HG03175 (cell line): ENCODE results near the gene CHPT1.
"Not testable (repeated sequence)": the region's sequence is repeated elsewhere in the genome, so short reads cannot be mapped to it uniquely, and the experiment has no call there.

Source experiments
- ATAC-seq: cut with Tn5 transposase; IDR thresholded peaks from one replicate; pipeline ENCODE4 v1.9.1; 2021; ENCODE audit warnings: mild to moderate bottlenecking, moderate library complexity; ENCODE audit not compliant: unreplicated experiment

The CHPT1 gene

DNA sequence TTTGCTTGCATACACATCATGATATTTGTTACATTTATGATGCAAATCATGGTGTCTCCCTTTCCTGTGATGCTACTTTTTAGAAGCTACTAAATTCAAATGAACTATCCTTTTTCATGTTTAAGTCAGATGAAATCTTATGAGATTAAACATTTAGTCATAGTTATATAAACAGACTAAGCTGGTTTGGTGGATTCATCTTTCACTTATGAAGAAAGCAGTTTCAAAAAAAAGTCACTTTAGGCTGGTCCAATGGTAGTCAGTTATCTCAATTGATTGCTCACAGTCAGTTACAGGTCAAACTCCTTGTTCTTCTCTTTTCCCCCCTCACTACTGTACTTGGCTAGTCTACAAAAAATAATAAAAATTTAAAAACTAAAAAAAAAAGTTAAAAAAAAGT, 22.1 kb downstream of the CHPT1 start:
- ATAC-seq, result no peak

- ATAC-seq, result no peak
Observed at GRCh38 chr12:101720118-101720517, 22.7 kb downstream of the CHPT1 start.

- no peak for ATAC-seq
Observed at GRCh38 chr12:101722392-101722791, 25.0 kb downstream of the CHPT1 start.

- no peak for ATAC-seq
Observed at GRCh38 chr12:101727098-101727497, 29.7 kb downstream of the CHPT1 start.

DNA sequence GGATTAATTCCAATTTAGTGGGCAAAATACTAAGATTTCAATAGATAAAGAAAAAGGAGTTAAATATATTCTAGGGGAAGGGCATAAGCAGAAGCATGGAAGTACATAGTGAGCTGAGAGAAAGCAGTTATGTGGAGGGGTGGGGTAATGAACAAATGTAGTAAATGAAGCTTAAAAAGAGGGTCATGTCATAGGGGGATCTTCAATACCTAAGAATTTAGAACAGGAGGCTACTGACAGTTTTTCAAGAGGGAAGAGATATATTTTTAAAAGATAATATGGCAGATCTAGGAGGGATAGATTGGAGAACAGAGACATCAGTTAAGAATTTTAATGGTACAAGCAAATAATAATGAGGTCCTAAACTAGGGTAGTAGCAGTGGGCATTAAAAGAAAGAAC, 32.4 kb downstream of the CHPT1 start:
- no peak for ATAC-seq

- ATAC-seq, result no peak
Observed at GRCh38 chr12:101732318-101732717, 34.9 kb downstream of the CHPT1 start.

DNA sequence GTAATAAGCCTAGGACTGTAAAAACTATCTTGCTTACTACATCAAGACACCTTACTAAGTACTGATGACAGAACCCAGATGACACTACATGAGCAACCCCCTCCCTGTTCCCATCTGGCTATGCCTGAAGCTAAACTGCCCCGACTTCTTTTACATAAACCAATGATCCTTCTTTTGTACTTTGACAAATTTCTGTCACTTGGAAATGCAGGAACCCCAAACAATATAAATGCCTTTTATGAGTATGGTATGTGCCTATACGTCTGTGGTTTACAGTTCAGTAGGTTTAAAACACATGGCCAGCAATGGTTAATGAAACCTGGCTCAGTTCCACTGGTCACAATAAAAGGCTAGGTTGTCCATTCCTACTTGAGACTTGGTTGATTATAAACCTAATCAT, 35.7 kb downstream of the CHPT1 start:
- no peak for ATAC-seq

DNA sequence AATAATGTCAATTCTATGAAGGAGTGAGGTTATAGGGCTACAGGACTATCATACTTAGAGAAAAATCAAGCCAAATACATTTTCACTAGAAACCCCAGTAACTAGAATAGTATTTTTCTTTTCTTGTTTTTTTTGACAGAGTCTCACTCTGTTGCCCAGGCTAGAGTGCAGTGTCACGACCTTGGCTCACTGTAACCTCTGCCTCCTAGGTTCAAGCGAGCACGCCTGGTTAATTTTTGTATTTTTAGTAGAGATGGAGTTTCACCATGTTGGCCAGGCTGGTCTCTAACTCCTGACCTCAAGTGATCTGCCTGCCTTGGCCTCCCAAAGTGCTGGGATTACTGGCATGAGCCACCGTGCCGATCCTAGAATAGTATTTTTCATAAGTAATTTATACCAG, 37.0 kb downstream of the CHPT1 start:
- ATAC-seq, result not testable (repeated sequence)

DNA sequence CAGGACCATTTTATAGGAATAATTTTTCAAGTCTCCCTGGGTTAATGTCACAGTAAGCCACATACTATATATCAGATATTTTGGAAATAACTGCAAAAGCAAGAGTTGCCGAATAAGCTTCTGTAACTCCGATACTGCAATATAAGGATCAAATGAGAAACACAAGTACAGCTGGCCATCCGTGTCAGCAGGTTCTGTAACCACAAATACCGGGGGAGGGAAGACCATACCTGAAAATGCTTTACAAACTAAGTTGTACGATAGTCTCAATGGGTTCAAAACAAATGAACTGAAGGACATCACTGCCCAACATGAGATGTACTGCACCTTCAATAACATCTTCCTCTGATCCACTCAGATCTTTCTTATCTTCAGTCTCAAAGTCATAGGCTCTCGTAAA, 40.0 kb downstream of the CHPT1 start:
- no peak for ATAC-seq

DNA sequence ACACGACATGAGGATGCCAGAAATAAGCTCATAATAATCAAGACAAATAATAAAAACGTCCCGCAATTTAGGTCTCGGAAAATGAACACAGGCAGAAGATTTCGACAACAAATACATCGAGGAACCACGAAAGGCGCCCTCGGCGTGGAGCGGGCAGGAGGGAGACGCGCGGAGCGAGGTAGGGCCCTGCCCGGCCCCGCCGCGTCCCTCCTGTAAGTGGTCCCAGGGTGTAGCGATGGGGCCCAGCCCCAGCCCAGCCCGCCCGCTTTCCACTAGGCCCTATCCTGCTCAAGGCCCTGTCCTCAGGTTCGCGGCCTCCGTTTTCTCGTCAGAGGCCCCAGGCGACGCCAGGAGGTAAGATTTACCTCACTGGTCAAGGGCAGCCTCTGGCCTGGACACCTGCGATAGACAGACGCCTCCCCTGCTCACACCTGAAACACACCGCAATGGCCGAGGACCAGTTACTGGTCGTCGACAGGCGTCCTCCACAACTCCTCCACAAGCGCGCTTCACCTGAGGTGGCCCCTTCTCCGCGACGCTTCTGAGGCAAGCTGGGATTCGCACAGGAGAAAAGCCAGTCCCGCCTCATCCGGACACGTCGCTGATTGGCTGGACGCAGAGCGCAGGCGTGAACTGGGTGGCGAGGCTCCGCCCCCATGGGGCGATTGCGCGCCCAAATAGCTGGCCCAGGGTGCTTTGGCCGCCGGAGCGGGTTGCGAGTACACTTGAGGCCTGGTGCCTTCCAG, 41.7 kb downstream of the CHPT1 start, which contains the start of gene SYCP3:
SYCP3 (minus strand) TSS at position 543 of the 746 bp plus-strand sequence. CDS start 1,527 bp downstream, outside the sequence.
- no peak for ATAC-seq

DNA sequence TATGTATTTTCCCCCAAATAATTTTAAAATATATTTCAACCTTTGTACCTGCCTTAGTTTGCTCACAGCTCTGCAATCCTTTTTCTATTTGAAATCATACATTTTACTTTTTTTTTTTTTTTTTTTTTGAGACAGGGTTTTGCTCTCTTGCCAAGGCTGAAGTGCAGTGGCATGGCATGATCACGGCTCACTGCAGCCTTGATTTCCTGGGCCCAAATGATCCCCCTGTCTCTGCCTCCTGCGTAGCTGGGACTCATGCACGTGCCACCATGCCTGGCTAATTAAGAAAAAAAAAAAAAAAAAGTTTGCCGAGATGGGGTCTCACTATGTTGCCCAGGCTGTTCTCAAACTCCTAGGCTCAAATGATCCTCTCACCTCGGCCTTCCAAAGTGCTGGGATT, 43.1 kb downstream of the CHPT1 start:
- no peak for ATAC-seq

- ATAC-seq, result no peak
Observed at GRCh38 chr12:101740980-101741379, 43.5 kb downstream of the CHPT1 start.

DNA sequence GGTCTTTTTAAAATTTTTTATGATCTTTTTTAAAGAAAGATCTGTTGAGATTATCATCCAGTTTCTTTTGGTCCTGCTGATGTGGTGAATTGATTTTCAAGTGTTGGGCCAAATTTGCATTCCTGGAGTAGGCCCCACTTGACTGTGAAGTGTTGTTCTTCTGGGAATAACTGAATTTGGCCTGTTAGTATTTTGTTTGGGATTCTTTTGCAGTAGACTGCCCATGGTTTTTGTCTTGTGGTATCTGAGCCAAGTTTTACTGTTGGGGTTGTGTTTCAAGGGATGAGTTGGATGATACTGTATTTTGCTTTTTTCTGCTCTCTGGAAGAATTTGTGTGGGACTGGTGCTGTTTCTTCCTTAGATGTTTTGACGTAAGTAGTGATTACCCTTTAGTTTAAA, 45.8 kb downstream of the CHPT1 start:
- peak; percentile 1 for ATAC-seq

DNA sequence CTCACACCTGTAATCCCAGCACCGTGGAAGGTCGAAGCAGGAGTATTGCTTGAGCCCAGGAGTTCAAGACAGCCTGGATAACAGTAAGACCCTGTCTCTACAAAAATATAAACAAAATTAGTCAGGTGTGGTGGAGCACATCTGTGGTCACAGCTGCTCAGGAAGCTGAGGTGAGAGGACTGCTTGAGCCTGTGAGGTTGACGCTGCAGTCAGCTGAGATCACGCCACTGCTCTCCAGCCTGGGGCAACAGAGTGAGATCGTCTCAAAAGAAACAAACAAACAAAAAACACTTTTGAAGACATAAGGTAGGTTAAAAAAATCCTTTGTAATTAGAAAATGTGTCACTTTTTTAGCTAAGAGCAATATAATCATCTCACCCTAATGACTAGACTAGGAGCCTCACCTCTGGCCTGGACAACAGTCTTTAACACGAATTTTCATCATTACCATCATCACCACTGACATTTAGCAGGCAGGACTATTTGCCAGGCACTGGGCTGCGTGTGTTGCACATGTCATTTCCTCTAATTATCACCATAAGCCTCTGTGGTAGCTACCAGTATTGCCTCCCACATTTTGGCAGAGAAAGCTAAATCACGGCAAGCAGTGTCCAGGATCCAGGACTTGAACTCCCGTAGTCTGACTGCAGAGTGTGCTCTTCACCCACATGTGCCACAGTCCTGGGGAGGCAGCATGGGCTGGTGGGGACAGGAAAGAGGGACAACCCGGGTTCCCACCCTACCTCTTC, 46.5 kb downstream of the CHPT1 start:
- peak; percentile 97 for ATAC-seq

GRCh38 chr12:101745481-101745880, 48.0 kb downstream of the CHPT1 start:
- no peak for ATAC-seq

DNA sequence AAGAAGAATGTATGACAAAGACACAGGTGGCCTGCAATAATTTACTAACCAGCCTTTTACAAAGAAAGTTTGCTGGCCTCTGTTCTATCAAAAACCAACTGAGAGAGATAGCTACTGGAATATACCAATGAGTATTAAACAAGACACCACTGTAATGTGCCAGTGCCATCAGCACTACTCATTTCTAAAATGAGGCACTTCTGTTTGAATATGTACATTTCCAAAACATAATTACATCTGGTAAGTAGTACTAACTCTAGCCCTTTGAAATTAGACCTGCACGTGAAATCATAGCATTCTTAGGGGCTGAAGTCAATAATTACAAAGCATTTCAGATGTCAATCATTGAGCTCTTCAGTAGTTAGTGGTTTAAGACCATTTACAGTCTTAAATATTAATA, 48.8 kb downstream of the CHPT1 start:
- no peak for ATAC-seq

DNA sequence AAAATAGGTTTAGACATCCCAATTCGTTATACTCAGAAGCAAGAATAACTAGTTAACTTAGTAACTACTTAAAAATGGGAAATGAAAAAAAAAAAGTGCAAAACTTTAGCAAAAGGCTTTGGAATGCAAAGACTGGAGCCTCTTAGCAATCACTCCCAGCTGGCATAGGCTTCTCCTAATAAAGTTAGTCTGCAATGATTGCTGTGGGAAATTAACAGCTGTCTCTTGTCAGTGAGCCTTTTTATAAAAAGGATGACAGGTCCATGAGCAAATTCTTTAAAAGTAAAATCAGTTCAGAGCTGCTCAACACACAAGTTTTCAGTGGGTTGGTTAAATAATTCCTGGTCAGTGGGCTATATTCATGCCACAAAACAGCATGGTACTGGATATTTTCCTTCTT, 49.2 kb downstream of the CHPT1 start:
- no peak for ATAC-seq

DNA sequence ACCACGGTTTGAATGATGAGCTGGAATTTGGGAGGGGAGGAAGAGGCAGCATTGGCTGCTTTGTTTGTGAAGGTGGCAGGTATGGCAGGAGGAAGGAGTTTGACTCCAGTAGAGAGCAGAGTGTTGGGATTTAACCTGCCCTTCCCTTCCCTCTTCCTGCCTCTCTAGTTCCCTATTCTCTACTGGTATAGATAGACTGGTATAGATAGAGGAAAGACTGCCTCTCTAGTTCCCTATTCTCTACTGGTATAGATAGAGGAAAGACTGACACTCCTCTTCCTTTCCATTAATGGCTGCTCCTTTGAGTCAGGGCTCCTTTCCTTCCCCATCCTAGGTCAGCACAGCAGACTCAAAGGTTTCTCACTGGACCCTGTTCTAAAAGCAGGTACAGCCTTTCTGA, 50.3 kb downstream of the CHPT1 start:
- ATAC-seq, result no peak

GRCh38 chr12:101748907-101749306, 51.5 kb downstream of the CHPT1 start:
- no peak for ATAC-seq

- ATAC-seq, result no peak
Observed at GRCh38 chr12:101749657-101750056, 52.2 kb downstream of the CHPT1 start.

GRCh38 chr12:101750152-101750551, 52.7 kb downstream of the CHPT1 start:
- ATAC-seq, result no peak

DNA sequence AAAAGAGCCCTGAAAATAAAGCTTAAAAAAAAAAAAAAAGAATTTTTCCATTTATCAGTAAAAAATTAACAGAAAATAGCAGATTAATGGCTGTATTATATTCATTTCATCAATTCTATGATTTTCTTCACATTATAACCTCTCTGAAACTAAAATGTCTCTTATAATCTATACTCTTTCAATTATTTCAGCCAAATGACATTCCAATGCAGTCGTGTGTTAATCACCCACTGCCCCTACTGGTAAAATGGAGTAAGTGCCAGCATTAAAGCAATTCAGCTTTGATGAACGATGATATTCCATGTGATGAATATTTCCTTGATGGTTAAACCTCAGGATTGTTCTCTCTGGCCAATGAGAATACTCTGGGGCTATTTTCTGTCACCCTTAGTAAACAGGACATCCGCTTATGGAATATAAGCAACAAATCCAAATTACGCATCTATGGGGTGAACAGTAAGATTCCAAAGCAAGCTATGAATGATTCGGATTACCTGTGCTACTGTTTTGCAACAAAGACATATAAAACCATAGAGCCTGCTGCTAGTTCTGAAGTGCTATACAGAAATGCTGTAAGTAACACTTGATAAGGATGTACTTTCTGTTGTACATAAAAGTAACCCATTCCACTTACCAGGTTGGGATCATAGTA, 62.1 kb downstream of the CHPT1 start:
- ATAC-seq, result peak; percentile 71
